Stimulated activated CD8-positive, alpha-beta memory T cell treated with anti-CD3 and anti-CD28 coated beads, Interleukin-15, amount 100 ng/mL, for 4 hours (primary cell): ENCODE data around the gene DDX25.
A peak's percentile ranks its signal among the peaks of the same experiment; 100 is the strongest.
"Not testable (repeated sequence)": the region's sequence is repeated elsewhere in the genome, so short reads cannot be mapped to it uniquely, and the experiment has no call there.

Source experiments
- DNase-seq, 2 donors: peaks; one replicate each; pipeline ENCODE4 v3.0.0-alpha.2; 2020; ENCODE audit warnings: low read depth in 2 of 2

Gene DDX25

GRCh38 chr11:125903711-125904659, at the start of gene DDX25:
DDX25 (plus strand) TSS chr11:125904508; CDS start chr11:125904518, 10 bp downstream.
- DNase-seq = no peak

DNA sequence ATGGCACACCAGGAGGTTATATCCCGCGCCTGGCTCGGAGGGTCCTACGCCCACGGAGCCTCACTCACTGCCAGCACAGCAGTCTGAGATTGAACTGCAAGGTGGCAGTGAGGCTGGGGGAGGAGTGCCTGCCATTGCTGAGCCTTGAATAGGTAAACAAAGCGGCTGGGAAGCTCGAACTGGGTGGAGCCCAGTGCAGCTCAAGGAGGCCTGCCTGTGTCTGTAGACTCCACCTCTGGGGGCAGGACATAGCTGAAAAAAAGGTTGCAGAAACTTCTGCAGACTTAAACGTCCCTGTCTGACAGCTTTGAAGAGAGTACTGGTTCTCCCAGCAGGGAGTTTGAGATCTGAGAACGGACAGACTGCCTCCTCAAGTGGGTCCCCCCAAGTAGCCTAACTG, 46.6 kb upstream of the DDX25 start:
- not testable (repeated sequence) for DNase-seq

DNA sequence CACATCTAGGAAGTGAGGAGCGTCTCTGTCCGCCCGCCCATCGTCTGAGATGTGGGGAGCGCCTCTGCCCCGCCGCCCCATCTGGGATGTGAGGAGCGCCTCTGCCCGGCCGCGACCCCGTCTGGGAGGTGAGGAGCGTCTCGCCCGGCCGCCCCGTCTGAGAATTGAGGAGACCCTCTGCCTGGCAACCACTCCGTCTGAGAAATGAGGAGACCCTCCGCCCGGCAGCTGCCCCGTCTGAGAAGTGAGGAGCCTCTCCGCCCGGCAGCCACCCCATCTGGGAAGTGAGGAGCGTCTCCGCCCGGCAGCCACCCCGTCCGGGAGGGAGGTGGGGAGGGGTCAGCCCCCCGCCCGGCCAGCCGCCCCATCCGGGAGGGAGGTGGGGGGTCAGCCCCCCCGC, 41.5 kb upstream of the DDX25 start:
- not testable (repeated sequence) for DNase-seq

DNA sequence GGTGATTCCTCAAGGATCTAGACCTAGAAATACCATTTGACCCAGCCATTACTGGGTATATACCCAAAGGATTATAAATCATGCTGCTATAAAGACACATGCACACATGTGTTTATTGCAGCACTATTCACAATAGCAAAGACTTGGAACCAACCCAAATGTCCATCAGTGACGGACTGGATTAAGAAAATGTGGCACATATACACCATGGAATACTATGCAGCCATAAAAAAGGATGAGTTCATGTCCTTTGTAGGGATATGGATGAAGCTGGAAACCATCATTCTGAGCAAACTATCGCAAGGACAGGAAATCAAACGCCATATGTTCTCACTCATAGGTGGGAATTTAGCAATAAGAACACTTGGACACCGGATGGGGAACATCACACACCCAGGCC, 39.0 kb upstream of the DDX25 start:
- DNase-seq = not testable (repeated sequence)

- no peak for DNase-seq
These were observed 34.8 kb upstream of the DDX25 start for GRCh38 chr11:125869521-125869920.

DNA sequence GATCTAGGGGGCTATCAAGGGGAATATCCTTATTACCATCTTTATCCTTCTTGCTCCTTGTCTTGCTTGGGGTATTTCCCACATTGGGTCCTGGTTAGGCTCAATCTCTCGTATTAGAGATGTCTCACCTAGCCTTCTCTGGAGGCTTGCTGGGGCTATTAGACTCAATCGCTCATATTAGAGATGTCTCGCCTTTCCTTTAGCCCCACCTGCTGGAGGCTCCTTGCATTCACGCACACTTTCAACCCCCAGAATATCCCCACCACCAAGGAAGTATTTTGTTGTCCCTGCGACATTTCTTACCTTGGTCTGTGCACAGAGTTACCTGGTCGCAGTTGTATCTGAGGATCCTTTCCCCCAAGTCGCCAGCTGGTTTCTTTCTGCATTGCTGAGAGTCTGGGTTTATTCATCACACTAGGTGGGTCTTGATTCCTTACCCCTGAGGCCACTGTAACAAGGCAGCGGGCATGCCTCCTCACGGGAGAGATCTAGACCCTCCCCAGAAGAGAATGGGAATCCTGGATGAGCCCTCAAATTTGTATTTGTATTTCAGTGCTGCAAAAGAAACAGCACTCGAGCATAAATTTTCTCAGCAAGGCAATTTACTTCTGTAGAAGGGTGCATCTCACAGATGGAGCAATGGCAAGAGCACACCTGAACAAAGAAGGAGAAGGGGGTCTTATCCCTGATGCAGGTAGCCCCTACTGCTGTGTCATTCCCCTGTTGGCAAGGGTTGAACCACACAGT, 32.7 kb upstream of the DDX25 start:
- no peak for DNase-seq

DNA sequence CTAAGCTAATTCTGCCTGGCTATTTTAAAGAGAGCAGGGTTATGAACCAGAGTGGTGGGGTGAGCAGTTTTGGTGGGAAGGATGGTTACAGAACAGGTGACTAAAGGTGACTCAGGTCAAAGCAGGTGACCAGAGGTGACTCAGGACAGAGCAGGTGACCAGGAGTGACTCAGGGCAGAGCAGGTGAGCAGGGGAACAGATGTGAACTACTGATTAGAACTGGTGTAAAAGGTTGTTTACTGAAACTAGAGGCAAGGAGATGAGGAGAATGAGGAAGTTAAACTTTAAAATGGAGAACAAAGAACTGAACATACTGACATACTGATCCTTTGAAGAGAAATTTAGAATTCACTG, 32.2 kb upstream of the DDX25 start:
- DNase-seq = no peak

- no peak for DNase-seq
These were observed 30.3 kb upstream of the DDX25 start for GRCh38 chr11:125873881-125874555.

DNA sequence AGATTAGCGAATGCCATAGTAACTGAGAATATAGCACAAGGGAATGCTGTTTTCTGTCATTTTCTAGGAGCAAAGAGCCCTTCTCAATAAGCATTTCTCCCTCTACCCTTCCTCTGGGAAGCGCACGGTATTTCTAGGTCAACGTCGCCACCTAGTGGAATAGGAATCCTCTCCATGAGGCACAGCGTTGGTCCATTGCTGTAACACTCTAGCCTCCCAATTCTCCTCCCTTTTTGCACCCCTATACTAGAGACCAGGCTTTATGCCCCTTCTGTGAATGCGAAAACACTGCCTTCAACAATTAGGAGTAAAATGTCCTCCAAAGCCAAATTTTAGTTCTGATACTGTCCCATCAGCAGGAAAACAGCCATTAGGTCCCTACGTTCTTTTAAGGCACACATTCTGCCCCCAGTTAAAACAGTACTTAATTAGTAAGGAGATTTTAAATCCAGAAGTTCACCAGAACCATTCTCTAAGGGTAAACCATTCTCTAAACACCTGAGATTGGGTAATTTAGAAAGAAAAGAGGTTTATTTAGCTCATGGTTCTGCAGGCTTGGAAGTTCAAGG, 29.7 kb upstream of the DDX25 start:
- no peak for DNase-seq

DNA sequence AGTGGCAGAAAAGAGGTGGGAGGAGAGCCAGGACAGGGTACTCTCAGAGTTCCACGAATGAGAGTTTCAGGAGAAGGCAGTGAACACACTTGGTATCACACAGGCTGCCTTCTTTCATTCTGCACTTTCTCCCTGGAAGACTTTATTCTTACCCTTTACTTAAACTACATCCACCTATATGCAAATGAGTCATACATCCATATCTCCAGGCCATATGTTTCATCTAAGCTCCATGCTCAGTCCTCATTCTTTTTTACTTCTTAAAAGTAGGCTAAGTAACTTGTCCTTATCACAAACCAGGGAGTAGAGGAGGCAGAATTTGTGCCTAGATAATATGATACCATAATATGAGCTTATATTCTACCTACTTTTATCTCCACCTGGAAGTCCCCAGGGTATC, 23.0 kb upstream of the DDX25 start:
- DNase-seq = no peak

DNA sequence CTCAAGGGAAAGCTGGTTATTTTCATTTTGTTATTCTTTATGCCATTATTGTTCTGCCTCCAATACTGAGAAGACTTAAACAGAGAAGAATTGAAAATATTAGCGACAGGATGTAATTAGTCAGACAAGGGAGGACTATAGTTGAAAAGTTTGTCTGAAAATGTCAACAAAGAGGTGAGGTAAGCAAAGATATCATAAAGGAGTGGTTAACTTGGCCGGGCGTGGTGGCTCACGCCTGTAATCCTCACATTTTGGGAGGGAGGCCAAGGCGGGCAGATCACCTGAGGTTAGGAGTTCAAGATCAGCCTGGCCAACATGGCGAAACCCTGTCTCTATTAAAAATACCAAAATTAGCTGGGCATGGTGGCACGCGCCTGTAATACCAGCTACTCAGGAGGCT, 20.9 kb upstream of the DDX25 start:
- DNase-seq = no peak

GRCh38 chr11:125886997-125887372, 17.3 kb upstream of the DDX25 start:
- DNase-seq = peak in 1 of 2 donors; percentile 17

- DNase-seq = peak; percentile 86 to 92
These were observed 16.7 kb upstream of the DDX25 start, which contains the start of gene HYLS1 for GRCh38 chr11:125887373-125888324. HYLS1 (plus strand) TSS chr11:125887668; CDS start chr11:125899369, 11,701 bp downstream.

GRCh38 chr11:125890447-125891100, 13.7 kb upstream of the DDX25 start:
- DNase-seq = no peak

GRCh38 chr11:125892071-125892470, 12.2 kb upstream of the DDX25 start:
- DNase-seq = no peak

DNA sequence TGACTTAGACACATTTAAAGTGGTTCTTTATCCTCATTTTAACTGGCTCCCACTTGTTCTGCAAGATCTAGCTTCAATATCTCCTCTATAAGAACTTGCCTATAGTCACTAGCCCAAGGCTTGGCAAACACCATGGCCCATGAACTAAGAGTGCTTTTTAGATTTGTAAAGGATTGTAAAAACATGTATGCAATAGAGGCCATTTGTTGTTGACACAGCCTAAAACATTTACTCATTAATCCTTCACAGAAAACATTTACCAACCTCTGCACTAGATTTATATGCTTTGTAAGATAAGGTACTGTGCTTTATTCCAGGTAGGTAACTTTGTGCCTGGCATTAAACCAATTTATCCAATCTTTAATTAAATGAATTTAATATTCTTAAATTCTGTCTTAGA, 11.3 kb upstream of the DDX25 start:
- DNase-seq = no peak

GRCh38 chr11:125901872-125902271, 2.4 kb upstream of the DDX25 start:
- no peak for DNase-seq

GRCh38 chr11:125902277-125902926, 1.9 kb upstream of the DDX25 start:
- DNase-seq = no peak

DNA sequence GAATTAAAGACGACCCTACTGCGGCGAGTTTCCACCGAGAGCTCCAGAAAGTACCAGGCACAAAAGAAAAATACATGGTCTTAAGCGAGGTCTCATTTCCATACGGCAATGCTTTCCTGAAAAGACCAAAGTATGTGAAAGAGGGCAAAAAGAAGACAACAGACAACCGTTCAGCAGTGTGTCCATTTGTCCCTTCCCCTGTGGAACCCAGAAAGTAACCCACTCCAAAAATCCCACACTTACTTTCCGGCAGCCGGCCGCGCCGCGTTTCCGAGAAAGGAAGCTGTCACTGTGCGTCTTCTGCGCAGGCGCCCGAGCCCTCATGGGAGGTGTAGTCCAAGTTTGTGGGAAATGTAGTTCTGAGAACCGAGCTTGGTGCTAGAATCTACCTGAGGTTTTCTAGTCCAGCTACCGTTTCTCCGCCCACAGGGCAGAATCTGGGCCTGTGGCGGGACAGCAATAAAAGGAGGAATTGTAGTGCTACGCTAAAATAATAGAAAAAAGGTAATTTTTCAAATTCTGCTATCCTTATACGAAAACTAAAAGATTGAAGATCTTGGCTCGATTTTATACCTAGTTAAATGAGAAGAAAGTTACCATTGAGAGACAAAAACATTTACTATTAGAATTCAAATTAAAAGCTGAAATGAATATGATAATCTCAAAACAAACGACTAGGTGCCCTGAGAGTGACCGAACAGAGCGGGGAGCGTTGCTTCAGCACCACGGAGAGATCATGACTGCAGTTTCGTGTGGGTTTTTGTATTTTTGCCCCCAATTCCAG, 1.2 kb upstream of the DDX25 start, which contains the start of gene PUS3:
TSS of gene PUS3 (minus strand) at position 280 of the 784 bp plus-strand sequence. CDS start 6,922 bp downstream, outside the sequence.
- peak; percentile 72 to 81 for DNase-seq
